Stomach (tissue), 19 donors: ENCODE measurements around the gene CFAP97D1. TPM values are rescaled to one million over a fixed set of nuclear protein-coding genes. Genes with fewer than 3 reads are reported as not detected.

ENCODE experiments used
- DNase-seq, 2 donors: peaks; one replicate each; pipeline versions ENCODE4 v3.0.0 to v3.0.0-alpha.2; 2013 to 2019
- H3K27ac ChIP-seq, 5 donors: fragments of 200-600 bp in 4 of 5; sonication (generic) in 4 of 5; one replicate each; pipeline ENCODE4 v1.5.1; 2013 to 2019; ENCODE audit warnings: mild to moderate bottlenecking in 1 of 5, moderate library complexity in 1 of 5
- H3K27me3 ChIP-seq, 3 donors: fragments of 200-600 bp; sonication (generic); one replicate each; pipeline ENCODE4 v1.5.1; 2017 to 2019; ENCODE audit warnings: mixed run types in 1 of 3
- H3K36me3 ChIP-seq, 4 donors: fragments of 200-600 bp; sonication (generic); 1 replicate in 3 of 4; 2 replicates in 1 of 4; pipeline ENCODE4 v1.5.1; 2016 to 2019
- H3K4me1 ChIP-seq, 4 donors: fragments of 200-600 bp; sonication (generic); one replicate each; pipeline ENCODE4 v1.5.1; 2016 to 2019
- H3K4me3 ChIP-seq, 4 donors: fragments of 200-600 bp; sonication (generic) in 3 of 4; one replicate each; pipeline ENCODE4 v1.5.1; 2016 to 2019; ENCODE audit warnings: mild to moderate bottlenecking in 1 of 4
- H3K9me3 ChIP-seq, 4 donors: fragments of 200-600 bp; sonication (generic); one replicate each; pipeline ENCODE4 v1.5.1; 2016 to 2019
- EP300 ChIP-seq: sonication (generic); formaldehyde crosslinking; IDR thresholded peaks from one replicate; pipeline ENCODE4 v1.6.1; 2017; ENCODE audit warnings: antibody characterized with exemption
- POLR2A ChIP-seq, 4 donors: fragments of 450-650 bp; IDR thresholded peaks; one replicate each; pipeline ENCODE4 v1.6.1; 2016; ENCODE audit warnings: antibody characterized with exemption in 4 of 4, control low read depth in 2 of 4, mild to moderate bottlenecking in 1 of 4, moderate library complexity in 1 of 4
- POLR2AphosphoS5 ChIP-seq, 3 donors: sonication (generic); formaldehyde crosslinking; IDR thresholded peaks; one replicate each; pipeline ENCODE4 v1.6.1; 2016; ENCODE audit warnings: antibody characterized with exemption in 3 of 3
- WGBS, 5 donors: extraction: QIAGEN DNeasy Blood & Tissue Kit in 3 of 5; methylation state at CpG; one replicate each; pipeline versions ENCODE4 v1.1.5 to v1.1.7; 2013 to 2018; 5-methylcytosine and 5-hydroxymethylcytosine counted together
- intact Hi-C: fragments of 100-400 bp; cut with DNase I; formaldehyde crosslinking; loops from one replicate; pipeline ENCODE4 v1.15.1; 2023; ENCODE audit warnings: low total_unique reads
- long read RNA-seq, 10 donors: transcript quantifications; one replicate each; lab custom pipeline, GENCODE V29; 2026
- polyA plus RNA-seq, 3 donors: library from polyadenylated mRNA; stranded (reverse); fragments of 200-250 nt; gene quantifications; one replicate each; pipeline ENCODE4 v1.2.3, GENCODE V29; 2013
- total RNA-seq, 5 donors: library from RNA; depleted of rRNA; stranded (reverse); fragments of >200 nt; gene quantifications; one replicate each; pipeline versions ENCODE4 v1.1.0 to v1.2.3, GENCODE V29; 2014 to 2016
- TF ChIP-seq, protein P1 (sequence below), 7 experiments: fragments of 450-650 bp in 4 of 7; fragments of 200-600 bp in 3 of 7; sonication (generic) in 3 of 7; IDR thresholded peaks; one replicate each; pipeline ENCODE4 v1.5.1; 2016 to 2019; ENCODE audit warnings: antibody characterized with exemption in 7 of 7, control low read depth in 2 of 7, mild to moderate bottlenecking in 1 of 7
- donor health status: healthy with polysubstance abuse.
- donor health status: Bipolar disorder and iron deficiency.
- donor health status: healthy.

CFAP97D1 gene
- total RNA-seq (not detected), polyA plus RNA-seq (not detected)
- long read RNA-seq, donor 1 = 0 reads
- long read RNA-seq, donor 2 = 0 reads
- long read RNA-seq, donor 3 = 0 reads
- long read RNA-seq, donor 4 = 0 reads
- long read RNA-seq, donor 5 = 0 reads
- long read RNA-seq, donor 6 = 0 reads
- long read RNA-seq, donor 7 = 0 reads
- long read RNA-seq, donor 8 = 0 reads
- long read RNA-seq, donor 9 = 0 reads
- long read RNA-seq, donor 10 = 0 reads

DNA sequence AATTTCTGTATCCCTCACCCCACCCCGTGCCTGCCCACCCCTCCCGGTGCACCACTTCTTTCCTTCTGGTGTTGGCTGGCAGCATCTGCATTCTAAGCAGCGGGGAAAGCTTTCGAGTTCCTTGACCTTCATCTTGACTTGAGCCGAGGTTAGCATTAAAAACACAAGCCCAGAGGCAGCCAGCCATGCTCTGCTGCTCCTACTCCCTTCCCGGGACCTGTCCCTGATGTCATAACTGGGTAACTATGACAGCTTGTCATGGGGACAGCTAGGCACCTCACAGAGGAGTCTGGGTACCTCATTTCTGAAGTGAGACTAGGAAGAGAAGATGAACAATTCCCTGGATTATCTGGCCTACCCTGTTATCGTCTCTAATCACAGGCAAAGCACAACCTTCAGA lies at the start of gene CFAP97D1:
Gene CFAP97D1 (plus strand): TSS at position 301 of the 400 bp plus-strand sequence. CDS start 28 bp downstream, at position 329.
- peaks cover 36 to 45% (median 40%) of the 10 kb centered on the region in 4 donors for H3K4me1 ChIP-seq
- H3K27ac ChIP-seq = peak within 1 kb of the TSS in 4 of 5 donors; percentile 99 to 100 (median 99)
- peaks cover 0 to 16% (median 8%) of the 10 kb centered on the region in 4 donors for H3K36me3 ChIP-seq
- DNase-seq = no peak
- no peak for TF ChIP-seq POLR2AphosphoS5 (IDR thresholded peaks at IDR 0.05)
- TF ChIP-seq, protein P1, sequence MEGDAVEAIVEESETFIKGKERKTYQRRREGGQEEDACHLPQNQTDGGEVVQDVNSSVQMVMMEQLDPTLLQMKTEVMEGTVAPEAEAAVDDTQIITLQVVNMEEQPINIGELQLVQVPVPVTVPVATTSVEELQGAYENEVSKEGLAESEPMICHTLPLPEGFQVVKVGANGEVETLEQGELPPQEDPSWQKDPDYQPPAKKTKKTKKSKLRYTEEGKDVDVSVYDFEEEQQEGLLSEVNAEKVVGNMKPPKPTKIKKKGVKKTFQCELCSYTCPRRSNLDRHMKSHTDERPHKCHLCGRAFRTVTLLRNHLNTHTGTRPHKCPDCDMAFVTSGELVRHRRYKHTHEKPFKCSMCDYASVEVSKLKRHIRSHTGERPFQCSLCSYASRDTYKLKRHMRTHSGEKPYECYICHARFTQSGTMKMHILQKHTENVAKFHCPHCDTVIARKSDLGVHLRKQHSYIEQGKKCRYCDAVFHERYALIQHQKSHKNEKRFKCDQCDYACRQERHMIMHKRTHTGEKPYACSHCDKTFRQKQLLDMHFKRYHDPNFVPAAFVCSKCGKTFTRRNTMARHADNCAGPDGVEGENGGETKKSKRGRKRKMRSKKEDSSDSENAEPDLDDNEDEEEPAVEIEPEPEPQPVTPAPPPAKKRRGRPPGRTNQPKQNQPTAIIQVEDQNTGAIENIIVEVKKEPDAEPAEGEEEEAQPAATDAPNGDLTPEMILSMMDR (IDR thresholded peaks at IDR 0.05) = no peak
- no peak for TF ChIP-seq EP300
- no peak for TF ChIP-seq POLR2A (IDR thresholded peaks at IDR 0.05)
- H3K9me3 ChIP-seq = no peaks in the 10 kb centered on the region
- peak within 1 kb of the TSS; percentile 68 to 96 (median 82) for H3K4me3 ChIP-seq
- no peaks in the 10 kb centered on the region for H3K27me3 ChIP-seq
- intact Hi-C loops = no loop called here
- 19 to 41% (median 34%) methylated on average over 7 of the region's 7 CpGs for WGBS, 5 donors

DNA sequence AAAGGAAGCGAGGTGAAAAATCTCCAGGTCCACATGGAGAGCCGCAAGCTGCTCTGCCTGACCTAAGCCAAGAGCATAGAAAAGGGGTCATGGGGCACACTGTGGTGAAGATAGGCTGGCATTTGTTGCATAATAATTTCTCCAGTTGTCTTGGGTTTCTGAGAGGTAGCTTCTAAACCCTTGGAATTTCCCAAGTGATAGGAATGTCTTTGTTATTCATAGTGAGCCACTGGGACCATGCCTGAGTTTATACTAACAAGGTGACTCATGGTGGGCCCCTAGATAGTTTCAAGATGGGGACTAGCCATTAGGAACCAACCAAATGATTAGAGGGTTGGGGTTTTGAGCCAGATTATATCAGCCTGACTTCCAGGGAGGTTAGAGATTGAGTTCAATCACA lies 47.3 kb upstream of the CFAP97D1 start:
- TF ChIP-seq POLR2AphosphoS5 (IDR thresholded peaks at IDR 0.05) (no peak), EP300 (no peak), POLR2A (IDR thresholded peaks at IDR 0.05) (no peak)
- TF ChIP-seq, protein P1 (IDR thresholded peaks at IDR 0.05) = no peak
- no peaks in the 10 kb centered on the region for H3K27me3 ChIP-seq
- intact Hi-C loops = no loop called here

DNA sequence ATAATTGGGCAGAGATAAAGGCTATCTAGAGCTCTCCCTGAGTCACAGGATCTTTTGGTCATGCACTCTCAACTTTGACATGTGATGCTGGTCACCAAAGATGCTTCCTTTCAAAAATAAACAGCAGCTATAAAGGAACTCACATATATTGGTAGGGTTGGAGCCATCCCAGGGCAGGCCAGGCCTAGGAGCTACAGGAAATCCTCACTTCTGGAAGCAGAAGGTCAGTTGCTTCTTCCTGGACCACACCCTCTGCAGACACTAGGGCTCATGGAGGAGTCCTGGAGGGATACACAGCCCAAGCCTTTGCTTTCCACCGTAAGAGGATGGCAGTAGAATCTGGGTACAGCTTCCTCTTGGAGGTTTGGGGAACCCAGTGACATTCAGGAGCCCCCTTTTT lies 46.3 kb upstream of the CFAP97D1 start:
- no peak for DNase-seq
- no peak for TF ChIP-seq POLR2A (IDR thresholded peaks at IDR 0.05)
- no peak for TF ChIP-seq POLR2AphosphoS5 (IDR thresholded peaks at IDR 0.05)
- no peak for TF ChIP-seq EP300
- TF ChIP-seq, protein P1 (IDR thresholded peaks at IDR 0.05) = no peak
- Histone ChIP-seq H3K4me3 (no peak overlapping the region), H3K27me3 (no peaks in the 10 kb centered on the region), H3K27ac (no peak overlapping the region), H3K9me3 (no peaks in the 10 kb centered on the region), H3K4me1 (no peaks in the 10 kb centered on the region), H3K36me3 (no peaks in the 10 kb centered on the region)
- WGBS, 5 donors = 72 to 87% (median 81%) methylated on average over 1 of the region's 1 CpG
- intact Hi-C loops = no loop called here

More for the DNA sequence above, 47.3 kb upstream of the CFAP97D1 start:
- no peak overlapping the region for H3K27ac ChIP-seq
- 84 to 100% (median 96%) methylated on average over 2 of the region's 2 CpGs for WGBS, 5 donors
- H3K36me3 ChIP-seq = no peaks in the 10 kb centered on the region
- no peak for DNase-seq
- no peaks in the 10 kb centered on the region for H3K9me3 ChIP-seq
- no peaks in the 10 kb centered on the region for H3K4me1 ChIP-seq
- H3K4me3 ChIP-seq = no peak overlapping the region

DNA sequence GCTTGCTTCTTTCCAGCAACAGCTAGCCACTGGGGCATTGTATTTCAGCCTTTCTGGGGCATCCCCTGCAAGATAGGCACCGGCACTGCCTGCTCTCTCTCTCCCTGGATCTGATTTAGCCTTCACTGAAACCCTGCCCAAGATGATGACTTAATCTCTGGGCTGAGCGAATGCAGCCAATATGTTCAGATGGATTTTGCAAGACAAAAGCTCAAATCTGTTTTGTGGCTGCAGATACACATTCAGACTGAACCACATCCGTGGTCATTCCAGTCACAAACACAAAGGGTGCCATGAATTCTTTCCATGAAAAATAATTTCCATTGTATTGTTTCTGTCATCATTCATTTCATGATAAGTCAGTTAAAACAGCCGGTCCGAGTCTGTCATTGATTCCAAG lies 45.9 kb upstream of the CFAP97D1 start:
- H3K9me3 ChIP-seq = no peaks in the 10 kb centered on the region

More for the DNA sequence above, 45.9 kb upstream of the CFAP97D1 start:
- H3K27ac ChIP-seq = no peak overlapping the region
- H3K27me3 ChIP-seq = no peaks in the 10 kb centered on the region
- intact Hi-C loops = no loop called here
- WGBS, 5 donors = 46 to 57% (median 53%) methylated on average over 5 of the region's 5 CpGs
- no peaks in the 10 kb centered on the region for H3K36me3 ChIP-seq
- no peak overlapping the region for H3K4me3 ChIP-seq
- DNase-seq = no peak
- TF ChIP-seq, protein P1 (IDR thresholded peaks at IDR 0.05) = no peak
- H3K4me1 ChIP-seq = no peaks in the 10 kb centered on the region
